Osteocyte (in vitro differentiated cells): ENCODE data around the gene PCDHA8. TPM values are rescaled to one million over a fixed set of nuclear protein-coding genes. Genes with fewer than 3 reads are reported as not detected.
"Not testable (repeated sequence)": the region's sequence is repeated elsewhere in the genome, so short reads cannot be mapped to it uniquely, and the experiment has no call there.

Experiments used
- DNase-seq: peaks from one replicate; pipeline ENCODE4 v3.0.0; 2021; ENCODE audit warnings: mixed read lengths; ENCODE audit not compliant: unreplicated experiment; ENCODE audit errors: extremely low spot score
- H3K27ac Mint-ChIP-seq: one replicate; pipeline ENCODE4 v1.8.0; 2021; ENCODE audit warnings: mild to moderate bottlenecking, mixed read lengths; ENCODE audit not compliant: unreplicated experiment
- H3K27me3 Mint-ChIP-seq: one replicate; pipeline ENCODE4 v1.8.0; 2021; ENCODE audit warnings: mixed read lengths; ENCODE audit not compliant: unreplicated experiment
- H3K36me3 Mint-ChIP-seq: one replicate; pipeline ENCODE4 v1.8.0; 2021; ENCODE audit warnings: mixed read lengths; ENCODE audit not compliant: unreplicated experiment
- H3K4me1 Mint-ChIP-seq: one replicate; pipeline ENCODE4 v1.8.0; 2021; ENCODE audit warnings: mixed read lengths; ENCODE audit not compliant: unreplicated experiment
- H3K4me3 Mint-ChIP-seq: one replicate; pipeline ENCODE4 v1.8.0; 2021; ENCODE audit warnings: mild to moderate bottlenecking, moderate library complexity, mixed read lengths; ENCODE audit not compliant: unreplicated experiment
- H3K9me3 Mint-ChIP-seq: one replicate; pipeline ENCODE4 v1.8.0; 2021; ENCODE audit warnings: mixed read lengths; ENCODE audit not compliant: unreplicated experiment
- total RNA-seq: library from RNA; stranded (reverse); gene quantifications from 2 replicates; pipeline ENCODE4 v1.2.1, GENCODE V29; 2021
- TF ChIP-seq, protein P1 (sequence below): fragments of 200-600 bp; sonication (generic); IDR thresholded peaks from 2 replicates; pipeline ENCODE4 v1.5.0; 2021; ENCODE audit warnings: antibody characterized with exemption, mild to moderate bottlenecking, moderate library complexity

The PCDHA8 gene
- total RNA-seq, 1 donor from 2014 or later = 2.0 TPM

DNA sequence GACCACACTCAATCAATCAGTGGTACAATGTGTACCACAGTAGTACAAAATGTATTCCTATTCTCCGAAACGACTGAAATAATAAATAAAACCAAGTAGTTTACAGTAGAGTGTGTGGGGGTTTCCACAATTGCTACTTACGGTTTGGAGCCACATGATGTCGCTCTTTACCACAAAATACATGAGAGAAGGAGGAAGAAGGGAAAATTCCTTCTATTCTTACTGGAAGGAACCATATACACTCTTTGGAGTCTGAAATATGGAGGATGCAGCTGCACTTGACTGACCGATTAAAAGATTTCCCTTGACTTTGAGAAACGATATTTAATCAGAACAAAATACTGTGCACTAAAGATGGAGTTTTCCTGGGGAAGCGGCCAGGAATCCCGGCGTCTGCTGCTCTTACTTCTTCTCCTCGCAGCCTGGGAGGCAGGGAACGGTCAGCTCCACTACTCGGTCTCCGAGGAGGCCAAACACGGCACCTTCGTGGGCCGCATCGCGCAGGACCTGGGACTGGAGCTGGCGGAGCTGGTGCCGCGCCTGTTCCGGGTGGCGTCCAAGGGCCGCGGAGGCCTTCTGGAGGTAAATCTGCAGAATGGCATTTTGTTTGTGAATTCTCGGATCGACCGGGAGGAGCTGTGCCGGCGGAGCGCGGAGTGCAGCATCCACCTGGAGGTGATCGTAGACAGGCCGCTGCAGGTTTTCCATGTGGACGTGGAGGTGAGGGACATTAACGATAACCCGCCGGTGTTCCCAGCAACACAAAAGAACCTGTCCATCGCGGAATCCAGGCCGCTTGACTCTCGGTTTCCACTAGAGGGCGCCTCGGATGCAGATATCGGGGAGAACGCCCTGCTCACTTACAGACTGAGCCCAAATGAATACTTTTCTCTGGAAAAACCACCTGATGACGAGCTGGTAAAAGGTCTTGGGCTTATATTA is 33.9 kb upstream of the PCDHA8 start, which contains the start of gene PCDHA4:
Gene PCDHA4, plus strand, starts transcription at position 235 of the 942 bp plus-strand sequence.
- Mint-ChIP-seq H3K4me1 (peaks cover 13% of the 10 kb centered on the region), H3K27ac (peak within 1 kb of the TSS; percentile 83), H3K4me3 (peak within 1 kb of the TSS; percentile 86), H3K36me3 (no peaks in the 10 kb centered on the region), H3K9me3 (peaks cover 6% of the 10 kb centered on the region), H3K27me3 (no peaks in the 10 kb centered on the region)
- peak; percentile 91 for DNase-seq
- TF ChIP-seq, protein P1, sequence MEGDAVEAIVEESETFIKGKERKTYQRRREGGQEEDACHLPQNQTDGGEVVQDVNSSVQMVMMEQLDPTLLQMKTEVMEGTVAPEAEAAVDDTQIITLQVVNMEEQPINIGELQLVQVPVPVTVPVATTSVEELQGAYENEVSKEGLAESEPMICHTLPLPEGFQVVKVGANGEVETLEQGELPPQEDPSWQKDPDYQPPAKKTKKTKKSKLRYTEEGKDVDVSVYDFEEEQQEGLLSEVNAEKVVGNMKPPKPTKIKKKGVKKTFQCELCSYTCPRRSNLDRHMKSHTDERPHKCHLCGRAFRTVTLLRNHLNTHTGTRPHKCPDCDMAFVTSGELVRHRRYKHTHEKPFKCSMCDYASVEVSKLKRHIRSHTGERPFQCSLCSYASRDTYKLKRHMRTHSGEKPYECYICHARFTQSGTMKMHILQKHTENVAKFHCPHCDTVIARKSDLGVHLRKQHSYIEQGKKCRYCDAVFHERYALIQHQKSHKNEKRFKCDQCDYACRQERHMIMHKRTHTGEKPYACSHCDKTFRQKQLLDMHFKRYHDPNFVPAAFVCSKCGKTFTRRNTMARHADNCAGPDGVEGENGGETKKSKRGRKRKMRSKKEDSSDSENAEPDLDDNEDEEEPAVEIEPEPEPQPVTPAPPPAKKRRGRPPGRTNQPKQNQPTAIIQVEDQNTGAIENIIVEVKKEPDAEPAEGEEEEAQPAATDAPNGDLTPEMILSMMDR = peak; percentile 73

DNA sequence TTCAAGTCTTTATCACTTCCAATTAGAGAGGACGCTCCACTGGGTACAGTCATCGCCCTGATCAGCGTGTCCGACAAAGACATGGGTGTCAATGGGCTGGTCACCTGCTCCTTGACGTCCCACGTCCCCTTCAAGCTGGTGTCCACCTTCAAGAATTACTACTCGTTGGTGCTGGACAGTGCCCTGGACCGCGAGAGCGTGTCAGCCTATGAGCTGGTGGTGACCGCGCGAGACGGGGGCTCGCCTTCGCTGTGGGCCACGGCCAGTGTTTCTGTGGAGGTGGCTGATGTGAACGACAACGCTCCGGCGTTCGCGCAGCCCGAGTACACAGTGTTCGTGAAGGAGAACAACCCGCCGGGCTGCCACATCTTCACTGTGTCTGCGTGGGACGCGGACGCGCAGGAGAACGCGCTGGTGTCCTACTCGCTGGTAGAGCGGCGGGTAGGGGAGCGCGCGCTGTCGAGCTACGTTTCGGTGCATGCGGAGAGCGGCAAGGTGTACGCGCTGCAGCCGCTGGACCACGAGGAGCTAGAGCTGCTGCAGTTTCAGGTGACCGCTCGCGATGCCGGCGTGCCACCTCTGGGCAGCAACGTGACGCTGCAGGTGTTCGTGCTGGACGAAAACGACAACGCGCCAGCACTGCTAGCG is 32.6 kb upstream of the PCDHA8 start:
- not testable (repeated sequence) for H3K9me3 Mint-ChIP-seq, DNase-seq, H3K4me3 Mint-ChIP-seq, H3K36me3 Mint-ChIP-seq, H3K27ac Mint-ChIP-seq, H3K27me3 Mint-ChIP-seq
- H3K4me1 Mint-ChIP-seq = peaks cover 13% of the 10 kb centered on the region

DNA sequence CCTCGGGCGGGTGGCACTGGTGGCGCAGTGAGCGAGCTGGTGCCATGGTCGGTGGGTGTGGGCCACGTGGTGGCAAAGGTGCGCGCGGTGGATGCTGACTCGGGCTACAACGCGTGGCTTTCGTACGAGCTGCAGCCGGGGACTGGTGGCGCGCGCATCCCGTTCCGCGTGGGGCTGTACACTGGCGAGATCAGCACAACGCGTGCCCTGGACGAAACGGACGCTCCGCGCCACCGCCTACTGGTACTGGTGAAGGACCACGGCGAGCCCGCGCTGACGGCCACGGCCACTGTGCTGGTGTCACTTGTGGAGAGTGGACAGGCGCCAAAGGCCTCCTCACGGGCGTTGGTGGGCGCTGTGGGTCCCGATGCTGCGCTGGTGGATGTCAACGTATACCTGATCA is 32.1 kb upstream of the PCDHA8 start:
- H3K36me3 Mint-ChIP-seq = no peaks in the 10 kb centered on the region
- no peaks in the 10 kb centered on the region for H3K27me3 Mint-ChIP-seq
- H3K4me3 Mint-ChIP-seq = no peak overlapping the region
- H3K27ac Mint-ChIP-seq = no peak overlapping the region
- TF ChIP-seq, protein P1 = no peak
- no peak for DNase-seq
- peaks cover 13% of the 10 kb centered on the region for H3K4me1 Mint-ChIP-seq
- peaks cover 6% of the 10 kb centered on the region for H3K9me3 Mint-ChIP-seq

DNA sequence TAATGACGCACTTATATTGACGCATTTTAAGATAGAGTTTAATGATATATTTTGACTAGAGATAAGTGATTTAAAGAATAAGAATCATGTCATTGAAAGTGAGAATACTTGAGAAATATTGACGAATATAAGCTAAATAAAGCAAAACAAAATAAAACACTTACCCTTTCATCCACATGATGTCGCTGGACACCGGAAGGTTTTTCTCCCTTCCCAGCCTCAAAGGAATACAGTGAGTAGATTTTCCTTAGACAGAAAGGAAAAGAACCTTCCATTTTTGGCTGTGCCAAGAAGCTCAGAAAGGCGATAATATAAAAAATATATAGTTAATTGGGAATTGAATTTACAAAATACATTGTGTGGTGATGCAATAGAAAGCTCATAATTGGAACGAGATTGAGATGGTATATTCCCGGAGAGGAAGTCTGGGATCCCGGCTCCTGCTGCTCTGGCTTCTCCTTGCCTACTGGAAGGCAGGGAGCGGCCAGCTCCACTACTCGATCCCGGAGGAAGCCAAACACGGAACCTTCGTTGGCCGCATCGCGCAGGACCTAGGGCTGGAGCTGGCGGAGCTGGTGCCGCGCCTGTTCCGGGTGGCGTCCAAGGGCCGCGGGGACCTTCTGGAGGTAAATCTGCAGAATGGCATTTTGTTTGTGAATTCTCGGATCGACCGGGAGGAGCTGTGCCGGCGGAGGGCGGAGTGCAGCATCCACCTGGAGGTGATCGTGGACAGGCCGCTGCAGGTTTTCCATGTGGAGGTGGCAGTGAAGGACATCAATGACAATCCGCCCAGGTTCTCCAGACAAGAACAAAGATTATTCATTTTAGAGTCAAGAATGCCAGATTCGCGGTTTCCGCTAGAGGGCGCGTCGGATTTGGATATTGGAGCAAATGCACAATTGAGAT is 19.4 kb upstream of the PCDHA8 start, which contains the start of gene PCDHA5:
Gene PCDHA5, plus strand, starts transcription at position 239 of the 906 bp plus-strand sequence.
- H3K9me3 Mint-ChIP-seq = no peaks in the 10 kb centered on the region
- H3K4me3 Mint-ChIP-seq = no peak within 1 kb of the TSS
- H3K4me1 Mint-ChIP-seq = no peaks in the 10 kb centered on the region

DNA sequence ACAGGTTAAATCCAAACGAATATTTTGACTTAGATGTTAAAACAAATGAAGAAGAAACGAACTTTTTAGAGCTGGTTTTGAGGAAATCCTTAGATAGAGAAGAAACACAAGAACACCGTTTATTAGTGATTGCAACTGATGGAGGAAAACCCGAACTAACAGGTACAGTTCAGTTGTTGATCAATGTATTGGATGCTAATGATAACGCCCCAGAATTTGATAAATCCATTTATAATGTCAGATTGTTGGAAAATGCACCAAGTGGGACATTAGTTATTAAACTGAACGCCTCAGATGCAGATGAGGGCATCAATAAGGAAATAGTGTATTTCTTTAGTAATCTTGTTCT is 18.7 kb upstream of the PCDHA8 start:
- no peak for DNase-seq
- no peak overlapping the region for H3K27ac Mint-ChIP-seq
- H3K27me3 Mint-ChIP-seq = no peaks in the 10 kb centered on the region
- peaks cover 2% of the 10 kb centered on the region for H3K4me1 Mint-ChIP-seq
- H3K9me3 Mint-ChIP-seq = no peaks in the 10 kb centered on the region
- TF ChIP-seq, protein P1 = no peak
- H3K4me3 Mint-ChIP-seq = no peak overlapping the region
- H3K36me3 Mint-ChIP-seq = peaks cover 8% of the 10 kb centered on the region

More for the DNA sequence above, 19.4 kb upstream of the PCDHA8 start, which contains the start of gene PCDHA5:
- TF ChIP-seq, protein P1 = no peak
- Mint-ChIP-seq H3K36me3 (peaks cover 8% of the 10 kb centered on the region), H3K27me3 (no peaks in the 10 kb centered on the region), H3K27ac (no peak within 1 kb of the TSS)
- no peak for DNase-seq

DNA sequence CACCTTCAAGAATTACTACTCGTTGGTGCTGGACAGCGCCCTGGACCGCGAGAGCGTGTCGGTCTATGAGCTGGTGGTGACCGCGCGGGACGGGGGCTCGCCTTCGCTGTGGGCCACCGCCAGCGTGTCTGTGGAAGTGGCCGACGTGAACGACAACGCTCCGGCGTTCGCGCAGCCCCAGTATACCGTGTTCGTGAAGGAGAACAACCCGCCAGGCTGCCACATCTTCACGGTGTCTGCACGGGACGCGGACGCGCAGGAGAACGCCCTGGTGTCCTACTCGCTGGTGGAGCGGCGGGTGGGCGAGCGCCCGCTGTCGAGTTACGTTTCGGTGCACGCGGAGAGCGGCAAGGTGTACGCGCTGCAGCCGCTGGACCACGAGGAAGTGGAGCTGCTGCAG is 18.0 kb upstream of the PCDHA8 start:
- H3K4me3 Mint-ChIP-seq, H3K36me3 Mint-ChIP-seq, H3K27ac Mint-ChIP-seq: not testable (repeated sequence)

More for the DNA sequence above, 18.0 kb upstream of the PCDHA8 start:
- not testable (repeated sequence) for H3K9me3 Mint-ChIP-seq, H3K27me3 Mint-ChIP-seq, H3K4me1 Mint-ChIP-seq, DNase-seq
